ENCODE measurements around the gene MBTPS1.

MBTPS1 gene

DNA sequence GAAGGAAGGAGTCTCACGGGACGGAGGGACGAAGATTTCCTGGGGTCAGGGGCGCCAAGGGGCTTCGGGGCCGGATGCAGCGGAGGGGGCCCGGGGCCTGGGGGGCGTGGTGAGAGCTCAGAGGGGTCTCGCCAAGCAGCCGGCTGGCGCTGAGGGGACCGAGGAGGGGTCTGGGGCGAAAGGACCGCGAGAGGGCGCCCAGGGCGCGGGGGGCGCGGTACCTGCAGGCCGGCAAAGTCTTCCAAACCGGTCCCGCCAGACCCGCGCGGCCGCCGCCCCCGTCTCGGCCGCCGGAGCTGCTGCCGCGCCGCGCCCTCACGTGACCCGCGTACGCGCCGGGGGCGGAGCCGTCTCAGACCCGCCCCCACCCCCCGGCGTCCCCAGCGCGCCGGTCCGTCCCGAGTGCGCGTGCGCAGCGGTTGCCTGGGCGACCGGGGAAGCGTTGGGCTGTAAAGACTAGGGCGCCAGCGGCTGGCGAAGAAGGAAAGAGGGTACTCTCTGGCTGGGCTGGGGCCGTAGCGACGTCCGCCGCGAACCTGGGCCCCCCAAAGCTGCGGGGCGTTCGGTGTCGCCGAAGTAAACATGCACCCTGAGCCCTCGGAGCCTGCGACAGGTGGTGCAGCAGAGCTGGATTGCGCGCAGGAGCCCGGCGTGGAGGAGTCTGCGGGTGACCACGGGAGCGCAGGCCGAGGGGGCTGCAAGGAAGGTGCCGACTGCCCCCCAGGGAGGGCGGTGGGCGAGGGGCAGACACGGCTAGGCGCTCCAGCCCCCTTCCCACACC is 28.3 kb upstream of the MBTPS1 start, which contains the start of the genes DNAAF1 and HSDL1:
TSS of gene DNAAF1 (plus strand) at position 450 of the 781 bp plus-strand sequence. CDS start at position 583, 133 bp downstream.
TSS of gene HSDL1 (minus strand) at position 319 of the 781 bp plus-strand sequence. CDS start 13,856 bp downstream, outside the sequence.
- H3K9ac ChIP-seq (ENCODE audit: low read length): peak within 1 kb of the TSS; percentile 89
- peak; percentile 91 for DNase-seq
- H3K18ac ChIP-seq (ENCODE audit: low read length): peak within 1 kb of the TSS; percentile 71
- H3K4ac ChIP-seq (ENCODE audit: low read depth, low read length): peak within 1 kb of the TSS; percentile 58
- no peak within 1 kb of the TSS for H2BK5ac ChIP-seq (ENCODE audit: low read length)
- peak within 1 kb of the TSS; percentile 98 for H3K4me2 ChIP-seq (ENCODE audit: low read length)
- H3K27me3 ChIP-seq (ENCODE audit: insufficient read depth, low read length, poor library complexity): no peaks in the 10 kb centered on the region
- no peaks in the 10 kb centered on the region for H3K36me3 ChIP-seq (ENCODE audit: control insufficient read depth, insufficient read depth, low read length)
- peak within 1 kb of the TSS; percentile 90 for H3K56ac ChIP-seq (ENCODE audit: low read length)
- peak within 1 kb of the TSS; percentile 38 for H3K27ac ChIP-seq (ENCODE audit: low read depth, low read length)
- H2BK120ac ChIP-seq (ENCODE audit: low read depth, low read length): no peak within 1 kb of the TSS
- no peaks in the 10 kb centered on the region for H3K4me1 ChIP-seq (ENCODE audit: control insufficient read depth, low read depth, low read length)
- no peak within 1 kb of the TSS for H4K8ac ChIP-seq (ENCODE audit: low read depth, low read length)
- no peak within 1 kb of the TSS for H2BK15ac ChIP-seq (replicated peaks; ENCODE audit: low read depth)
- peaks cover 2% of the 10 kb centered on the region for H3K79me1 ChIP-seq (ENCODE audit: low read length)
- no peak within 1 kb of the TSS for H4K5ac ChIP-seq (ENCODE audit: low read length)
- H3K23ac ChIP-seq (ENCODE audit: low read length): peak within 1 kb of the TSS; percentile 39
- H3K4me3 ChIP-seq (ENCODE audit: low read length): peak within 1 kb of the TSS; percentile 89
- no peak within 1 kb of the TSS for H2AK5ac ChIP-seq (ENCODE audit: low read length)
- WGBS (ENCODE audit: extremely low coverage, insufficient coverage, low lambda C conversion rate): no CpG with 5 or more reads among the region's 89 CpGs
- H3K79me2 ChIP-seq (ENCODE audit: control insufficient read depth, insufficient read depth, low read length): peaks cover 6% of the 10 kb centered on the region

DNA sequence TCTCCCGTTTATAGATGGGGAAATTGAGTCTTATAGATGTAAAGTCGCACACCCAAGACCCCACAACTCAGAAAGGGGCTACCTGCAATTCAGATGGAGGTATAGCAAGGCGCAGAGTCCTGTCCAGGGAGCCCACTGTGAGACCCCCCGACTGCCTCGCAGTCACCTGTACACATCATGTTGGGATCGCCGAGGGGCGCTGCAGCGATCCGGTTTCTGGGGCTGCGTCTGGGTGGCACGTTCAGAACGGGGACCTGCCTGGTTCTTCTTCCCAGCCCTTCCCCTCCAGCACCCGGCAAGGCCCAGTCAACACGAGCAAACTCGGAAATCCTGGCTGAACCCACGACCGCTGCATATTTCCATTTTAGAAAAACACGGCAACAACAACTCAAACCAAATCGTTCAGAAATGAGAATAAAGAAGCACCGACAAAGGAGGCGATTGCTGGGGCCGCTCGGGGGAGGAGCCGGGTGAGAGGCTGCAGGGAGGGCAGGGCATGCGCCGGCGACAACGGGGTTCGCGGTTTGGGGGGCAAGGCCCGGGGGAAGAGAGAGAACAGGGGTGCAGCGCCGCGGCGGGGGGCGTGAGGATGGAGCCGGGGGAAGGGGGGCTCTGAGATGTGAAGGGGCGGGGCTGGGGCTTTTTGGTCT is 27.6 kb upstream of the MBTPS1 start:
- no CpG with 5 or more reads among the region's 39 CpGs for WGBS (ENCODE audit: extremely low coverage, insufficient coverage, low lambda C conversion rate)
- peak overlapping the region; percentile 89 for H3K4me3 ChIP-seq (ENCODE audit: low read length)
- no peak overlapping the region for H2BK15ac ChIP-seq (replicated peaks; ENCODE audit: low read depth)
- H2BK5ac ChIP-seq (ENCODE audit: low read length): no peak overlapping the region
- H3K56ac ChIP-seq (ENCODE audit: low read length): peak overlapping the region; percentile 90
- H3K36me3 ChIP-seq (ENCODE audit: control insufficient read depth, insufficient read depth, low read length): no peaks in the 10 kb centered on the region
- peaks cover 2% of the 10 kb centered on the region for H3K4me1 ChIP-seq (ENCODE audit: control insufficient read depth, low read depth, low read length)
- no peak overlapping the region for H4K8ac ChIP-seq (ENCODE audit: low read depth, low read length)
- H3K18ac ChIP-seq (ENCODE audit: low read length): peak overlapping the region; percentile 71
- H4K5ac ChIP-seq (ENCODE audit: low read length): no peak overlapping the region
- H3K23ac ChIP-seq (ENCODE audit: low read length): peak overlapping the region; percentile 39
- H3K27ac ChIP-seq (ENCODE audit: low read depth, low read length): peak overlapping the region; percentile 38
- peak overlapping the region; percentile 98 for H3K4me2 ChIP-seq (ENCODE audit: low read length)
- H2AK5ac ChIP-seq (ENCODE audit: low read length): no peak overlapping the region
- H3K27me3 ChIP-seq (ENCODE audit: insufficient read depth, low read length, poor library complexity): no peaks in the 10 kb centered on the region
- no peak overlapping the region for H2BK120ac ChIP-seq (ENCODE audit: low read depth, low read length)
- peak overlapping the region; percentile 89 for H3K9ac ChIP-seq (ENCODE audit: low read length)
- DNase-seq: peak; percentile 34
- H3K79me2 ChIP-seq (ENCODE audit: control insufficient read depth, insufficient read depth, low read length): peaks cover 7% of the 10 kb centered on the region
- peak overlapping the region; percentile 58 for H3K4ac ChIP-seq (ENCODE audit: low read depth, low read length)
- H3K79me1 ChIP-seq (ENCODE audit: low read length): peaks cover 8% of the 10 kb centered on the region

DNA sequence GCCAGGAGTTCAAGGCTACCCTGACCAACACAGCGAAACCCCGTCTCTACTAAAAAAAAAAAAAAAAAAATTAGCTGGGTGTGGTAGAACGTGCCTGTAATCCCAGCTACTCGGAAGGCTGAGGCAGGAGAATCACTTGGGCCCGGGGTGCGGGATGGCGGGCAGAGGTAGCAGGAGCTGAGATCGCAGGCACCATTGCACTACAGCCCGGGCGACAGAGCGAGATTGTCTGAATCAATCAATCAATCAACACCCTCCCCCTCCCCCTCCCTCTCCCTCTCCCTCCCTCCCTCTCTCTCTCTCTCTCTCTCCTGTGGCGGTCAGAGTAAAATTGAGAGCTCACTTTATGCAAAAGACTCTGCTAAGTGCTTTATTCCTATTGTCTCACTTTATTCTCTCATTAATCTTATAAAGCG is 27.1 kb upstream of the MBTPS1 start:
- peaks cover 5% of the 10 kb centered on the region for H3K4me1 ChIP-seq (ENCODE audit: control insufficient read depth, low read depth, low read length)
- no peak overlapping the region for H4K5ac ChIP-seq (ENCODE audit: low read length)
- H3K27me3 ChIP-seq (ENCODE audit: insufficient read depth, low read length, poor library complexity): no peaks in the 10 kb centered on the region
- peak; percentile 47 for DNase-seq
- H3K18ac ChIP-seq (ENCODE audit: low read length): no peak overlapping the region
- peak overlapping the region; percentile 89 for H3K9ac ChIP-seq (ENCODE audit: low read length)
- no peak overlapping the region for H2BK120ac ChIP-seq (ENCODE audit: low read depth, low read length)
- no peak overlapping the region for H4K8ac ChIP-seq (ENCODE audit: low read depth, low read length)
- peak overlapping the region; percentile 90 for H3K56ac ChIP-seq (ENCODE audit: low read length)
- no peak overlapping the region for H3K23ac ChIP-seq (ENCODE audit: low read length)
- peaks cover 8% of the 10 kb centered on the region for H3K79me1 ChIP-seq (ENCODE audit: low read length)
- no peak overlapping the region for H2BK5ac ChIP-seq (ENCODE audit: low read length)
- no peak overlapping the region for H3K27ac ChIP-seq (ENCODE audit: low read depth, low read length)
- H3K4ac ChIP-seq (ENCODE audit: low read depth, low read length): no peak overlapping the region
- no peaks in the 10 kb centered on the region for H3K36me3 ChIP-seq (ENCODE audit: control insufficient read depth, insufficient read depth, low read length)
- H2BK15ac ChIP-seq (replicated peaks; ENCODE audit: low read depth): no peak overlapping the region
- no peak overlapping the region for H2AK5ac ChIP-seq (ENCODE audit: low read length)
- H3K4me3 ChIP-seq (ENCODE audit: low read length): peak overlapping the region; percentile 89
- peak overlapping the region; percentile 98 for H3K4me2 ChIP-seq (ENCODE audit: low read length)
- H3K79me2 ChIP-seq (ENCODE audit: control insufficient read depth, insufficient read depth, low read length): peaks cover 7% of the 10 kb centered on the region
- no CpG with 5 or more reads among the region's 13 CpGs for WGBS (ENCODE audit: extremely low coverage, insufficient coverage, low lambda C conversion rate)

DNA sequence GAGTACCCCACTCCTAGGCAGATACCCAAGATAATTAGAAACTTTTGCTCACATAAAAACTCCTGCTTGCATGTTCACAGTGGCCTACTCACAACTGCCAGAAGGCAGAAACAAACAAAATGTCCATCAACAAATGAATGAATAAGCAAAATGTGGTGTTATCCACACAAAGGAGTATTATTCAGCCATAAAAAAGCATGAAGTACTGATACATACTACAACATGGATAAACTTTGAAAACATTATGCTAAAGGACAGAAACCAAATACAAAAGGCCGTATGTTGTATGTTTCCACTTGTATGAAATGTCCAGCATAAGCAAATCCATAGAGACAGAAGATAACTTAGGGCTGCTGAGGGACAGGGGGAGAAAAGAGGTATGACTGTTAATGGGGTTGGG is 26.3 kb upstream of the MBTPS1 start:
- H4K5ac ChIP-seq (ENCODE audit: low read length): no peak overlapping the region
- H3K56ac ChIP-seq (ENCODE audit: low read length): no peak overlapping the region
- no peak overlapping the region for H3K4me2 ChIP-seq (ENCODE audit: low read length)
- no peak overlapping the region for H2BK120ac ChIP-seq (ENCODE audit: low read depth, low read length)
- H2BK15ac ChIP-seq (replicated peaks; ENCODE audit: low read depth): no peak overlapping the region
- H2BK5ac ChIP-seq (ENCODE audit: low read length): no peak overlapping the region
- H3K23ac ChIP-seq (ENCODE audit: low read length): no peak overlapping the region
- no peak overlapping the region for H2AK5ac ChIP-seq (ENCODE audit: low read length)
- H3K9ac ChIP-seq (ENCODE audit: low read length): no peak overlapping the region
- H4K8ac ChIP-seq (ENCODE audit: low read depth, low read length): no peak overlapping the region
- no peak overlapping the region for H3K27ac ChIP-seq (ENCODE audit: low read depth, low read length)
- H3K4me3 ChIP-seq (ENCODE audit: low read length): no peak overlapping the region
- H3K4ac ChIP-seq (ENCODE audit: low read depth, low read length): no peak overlapping the region
- H3K36me3 ChIP-seq (ENCODE audit: control insufficient read depth, insufficient read depth, low read length): no peaks in the 10 kb centered on the region
- DNase-seq: no peak
- no peaks in the 10 kb centered on the region for H3K27me3 ChIP-seq (ENCODE audit: insufficient read depth, low read length, poor library complexity)
- H3K18ac ChIP-seq (ENCODE audit: low read length): no peak overlapping the region
- peaks cover 8% of the 10 kb centered on the region for H3K79me1 ChIP-seq (ENCODE audit: low read length)
- H3K4me1 ChIP-seq (ENCODE audit: control insufficient read depth, low read depth, low read length): peaks cover 9% of the 10 kb centered on the region
- WGBS (ENCODE audit: extremely low coverage, insufficient coverage, low lambda C conversion rate): no CpG with 5 or more reads among the region's 1 CpG
- H3K79me2 ChIP-seq (ENCODE audit: control insufficient read depth, insufficient read depth, low read length): peaks cover 7% of the 10 kb centered on the region

DNA sequence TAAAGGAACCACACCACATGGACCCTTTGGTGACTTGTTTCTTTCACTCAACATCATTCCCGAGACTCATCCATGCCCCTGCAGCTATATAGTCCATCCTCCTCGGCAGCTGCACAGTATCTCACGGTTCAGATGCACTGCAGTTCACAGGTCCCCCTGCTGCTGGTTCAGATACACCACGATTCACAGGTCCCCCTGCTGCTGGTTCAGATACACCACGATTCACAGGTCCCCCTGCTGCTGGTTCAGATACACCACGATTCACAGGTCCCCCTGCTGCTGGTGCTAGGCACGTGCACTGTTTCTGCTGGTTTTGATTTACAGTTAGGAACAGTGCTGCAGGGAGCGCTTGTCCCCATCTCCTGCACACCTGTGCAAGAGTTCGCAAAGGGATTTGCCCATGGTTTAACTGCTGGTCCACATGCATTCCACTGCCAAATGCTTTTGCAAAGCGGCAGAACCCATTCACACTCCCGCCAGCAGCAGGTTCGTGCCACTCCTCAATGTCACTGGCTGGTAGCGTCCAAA is 24.5 kb upstream of the MBTPS1 start:
- Histone ChIP-seq H3K23ac (ENCODE audit: low read length) (no peak overlapping the region), H3K27ac (ENCODE audit: low read depth, low read length) (no peak overlapping the region), H3K4me1 (ENCODE audit: control insufficient read depth, low read depth, low read length) (peaks cover 14% of the 10 kb centered on the region), H3K9ac (ENCODE audit: low read length) (no peak overlapping the region), H3K56ac (ENCODE audit: low read length) (no peak overlapping the region), H2BK15ac (replicated peaks; ENCODE audit: low read depth) (no peak overlapping the region), H3K79me1 (ENCODE audit: low read length) (peaks cover 17% of the 10 kb centered on the region), H2AK5ac (ENCODE audit: low read length) (no peak overlapping the region), H3K36me3 (ENCODE audit: control insufficient read depth, insufficient read depth, low read length) (no peaks in the 10 kb centered on the region), H4K5ac (ENCODE audit: low read length) (no peak overlapping the region), H3K4me3 (ENCODE audit: low read length) (no peak overlapping the region), H3K27me3 (ENCODE audit: insufficient read depth, low read length, poor library complexity) (no peaks in the 10 kb centered on the region), H3K4ac (ENCODE audit: low read depth, low read length) (no peak overlapping the region), H3K4me2 (ENCODE audit: low read length) (no peak overlapping the region), H3K18ac (ENCODE audit: low read length) (no peak overlapping the region), H2BK120ac (ENCODE audit: low read depth, low read length) (no peak overlapping the region), H2BK5ac (ENCODE audit: low read length) (no peak overlapping the region), H3K79me2 (ENCODE audit: control insufficient read depth, insufficient read depth, low read length) (peaks cover 17% of the 10 kb centered on the region), H4K8ac (ENCODE audit: low read depth, low read length) (no peak overlapping the region)
- WGBS (ENCODE audit: extremely low coverage, insufficient coverage, low lambda C conversion rate): no CpG with 5 or more reads among the region's 13 CpGs
- peak; percentile 77 for DNase-seq

All from mesendoderm (in vitro differentiated cells).